ENCODE results near the gene RILP. TPM values are rescaled to one million over a fixed set of nuclear protein-coding genes. Genes with fewer than 3 reads are reported as not detected.

The RILP gene
- total RNA-seq, 1 donor from 2014 or later: 7.4 TPM

DNA sequence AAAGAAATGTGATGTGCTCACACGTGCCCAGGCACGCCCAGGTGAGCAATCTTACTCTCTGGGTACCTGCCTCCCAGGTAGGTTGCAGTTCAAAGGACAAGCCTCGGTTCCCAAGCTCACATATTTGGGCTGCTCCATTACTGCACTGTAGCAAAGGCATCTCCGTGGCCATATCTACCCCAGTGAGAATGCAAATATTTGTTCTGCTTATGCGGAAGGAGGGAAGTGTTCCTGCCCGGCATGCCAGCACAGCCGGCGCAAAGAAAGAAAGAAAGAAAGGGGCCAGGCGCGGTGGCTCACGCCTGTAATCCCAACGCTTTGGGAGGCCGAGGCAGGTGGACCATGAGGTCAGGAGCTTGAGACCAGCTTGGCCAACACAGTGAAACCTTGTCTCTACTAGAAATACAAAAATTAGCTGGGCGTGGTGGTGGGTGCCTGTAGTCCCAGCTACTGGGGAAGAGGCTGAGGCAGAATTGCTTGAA is 51.8 kb downstream of the RILP start:
- H3K27me3 Mint-ChIP-seq (ENCODE audit: insufficient read depth): peaks cover 6% of the 10 kb centered on the region
- no peaks in the 10 kb centered on the region for H3K36me3 Mint-ChIP-seq (ENCODE audit: low read depth)
- H3K27ac Mint-ChIP-seq: no peak overlapping the region
- peaks cover 12% of the 10 kb centered on the region for H3K9me3 Mint-ChIP-seq
- no peaks in the 10 kb centered on the region for H3K4me1 Mint-ChIP-seq (ENCODE audit: low read depth)
- no peak overlapping the region for H3K4me3 Mint-ChIP-seq
- intact Hi-C loops (cut with micrococcal nuclease): no loop called here
- no peak for DNase-seq (ENCODE audit: low spot score)

Other genes starting within 250 kb of the RILP start
- 439 and 444 TPM in 2 replicates for gene YWHAE, start 249.6 kb downstream of the RILP start, total RNA-seq
- 19.8 and 24.2 TPM in 2 replicates for gene CRK, start 193.6 kb downstream of the RILP start, total RNA-seq
- gene MYO1C, start 157.2 kb downstream of the RILP start, total RNA-seq: 31.1 and 44.0 TPM in 2 replicates
- gene INPP5K, start 133.3 kb downstream of the RILP start, total RNA-seq: 23.9 and 24.7 TPM in 2 replicates
- gene PITPNA, start 87.1 kb downstream of the RILP start, total RNA-seq: 72.7 and 74.2 TPM in 2 replicates
- 1.7 and 2.5 TPM in 2 replicates for gene SLC43A2, start 21.0 kb downstream of the RILP start, total RNA-seq
- gene SCARF1, start 4.1 kb downstream of the RILP start, total RNA-seq: 7.3 and 9.3 TPM in 2 replicates
- 405 and 410 TPM in 2 replicates for gene PRPF8, start 35.0 kb upstream of the RILP start, total RNA-seq
- 0.12 and 0.13 TPM in 2 replicates for gene TLCD2, start 60.5 kb upstream of the RILP start, total RNA-seq
- gene WDR81, start 74.8 kb upstream of the RILP start, total RNA-seq: 21.6 and 21.9 TPM in 2 replicates
- gene SERPINF2, start 93.0 kb upstream of the RILP start, total RNA-seq: 0.12 and 0.41 TPM in 2 replicates
- gene SERPINF1, start 112.2 kb upstream of the RILP start, total RNA-seq: not detected in 2 replicates
- 28.4 and 33.4 TPM in 2 replicates for gene SMYD4, start 180.0 kb upstream of the RILP start, total RNA-seq
- gene RPA1, start 180.1 kb upstream of the RILP start, total RNA-seq: 266 and 269 TPM in 2 replicates

All from activated T-helper 1 cell treated with anti-CD3 and anti-CD28 coated beads, Interleukin-12 subunit alpha, Interleukin-12 subunit beta, Interleukin-2, Interleukin-4 antibody, amounts not matched to agents 30 ng/mL and 10 ng/mL and 1 ng/mL, durations not matched to agents 14 hours and 24 hours and 36 hours (primary cell).